T1000 (cell line): Measurements from ENCODE around the gene TMEM26.

Experiments used
- DNase-seq: peaks from one replicate; lab custom pipeline; 2025; ENCODE audit warnings: mixed read lengths; lab: John Stamatoyannopoulos, UW

The TMEM26 gene

DNA sequence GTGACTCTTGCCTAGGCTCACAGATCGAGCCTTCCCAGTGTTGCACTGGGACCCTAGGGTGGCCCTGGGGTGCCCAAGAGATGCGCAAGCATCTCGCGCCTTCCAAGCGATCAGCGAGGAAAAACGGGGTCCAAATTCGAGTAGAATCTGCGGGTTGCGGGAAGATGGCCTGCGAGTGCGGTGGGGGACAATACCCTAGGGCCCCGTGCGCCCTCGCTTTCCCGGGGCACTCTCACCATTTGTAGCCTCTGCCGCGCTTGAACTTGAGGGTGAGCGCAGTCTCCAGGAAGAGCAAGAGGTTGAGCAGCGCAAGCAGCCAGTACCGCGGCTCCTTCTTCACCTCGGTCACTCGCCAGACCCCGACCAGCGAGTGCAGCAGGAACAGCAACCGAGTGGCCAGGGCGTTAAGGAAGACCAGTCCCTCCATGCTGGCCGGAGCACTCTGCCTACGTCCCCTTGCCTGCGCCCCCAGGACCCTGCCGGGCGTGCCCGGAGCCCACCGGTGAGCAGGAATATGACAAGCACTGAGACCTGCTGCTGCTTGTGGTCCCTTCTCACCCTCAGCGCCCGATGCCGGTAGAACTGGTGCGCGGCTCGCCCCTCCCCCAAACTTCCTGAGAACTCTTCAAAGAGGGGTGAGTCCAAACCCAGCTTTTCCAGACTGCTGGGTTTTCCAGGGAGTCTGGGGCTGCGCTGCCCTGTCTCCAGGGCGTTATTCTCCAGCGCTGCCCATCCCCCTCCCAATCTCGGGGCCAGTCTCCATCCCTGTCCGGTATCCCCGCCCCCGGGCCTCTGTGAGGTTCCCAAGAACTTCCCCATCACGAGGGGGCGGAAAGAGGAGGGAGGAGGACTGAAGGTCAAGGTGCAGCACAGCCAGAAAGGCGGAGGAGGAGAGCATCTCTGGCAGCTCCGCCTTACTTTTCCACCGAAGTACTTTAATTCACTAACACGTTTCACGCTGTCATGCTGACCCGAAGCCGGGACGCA, at the start of gene TMEM26:
TMEM26 (minus strand) TSS at position 727 of the 987 bp plus-strand sequence; CDS start at position 427, 300 bp downstream.
- no peak for DNase-seq

DNA sequence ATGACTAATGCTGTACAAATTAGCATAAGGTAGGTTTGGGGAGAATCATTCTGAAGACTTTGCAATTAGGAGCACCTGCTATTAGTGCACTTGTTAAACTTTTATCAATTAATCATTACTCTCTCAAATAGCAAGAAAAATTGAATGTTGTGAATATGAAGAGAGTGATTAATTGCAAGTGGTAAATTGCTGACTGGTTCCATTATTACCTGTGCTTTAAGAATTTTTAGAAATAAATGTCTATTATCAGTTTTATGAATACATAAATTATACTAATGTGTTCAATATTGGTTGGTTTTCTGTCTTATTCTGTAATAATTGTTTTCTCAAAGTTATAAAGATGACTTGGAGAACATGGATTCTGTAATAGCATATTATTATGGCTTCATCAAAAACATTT, 47.3 kb upstream of the TMEM26 start:
- no peak for DNase-seq

DNA sequence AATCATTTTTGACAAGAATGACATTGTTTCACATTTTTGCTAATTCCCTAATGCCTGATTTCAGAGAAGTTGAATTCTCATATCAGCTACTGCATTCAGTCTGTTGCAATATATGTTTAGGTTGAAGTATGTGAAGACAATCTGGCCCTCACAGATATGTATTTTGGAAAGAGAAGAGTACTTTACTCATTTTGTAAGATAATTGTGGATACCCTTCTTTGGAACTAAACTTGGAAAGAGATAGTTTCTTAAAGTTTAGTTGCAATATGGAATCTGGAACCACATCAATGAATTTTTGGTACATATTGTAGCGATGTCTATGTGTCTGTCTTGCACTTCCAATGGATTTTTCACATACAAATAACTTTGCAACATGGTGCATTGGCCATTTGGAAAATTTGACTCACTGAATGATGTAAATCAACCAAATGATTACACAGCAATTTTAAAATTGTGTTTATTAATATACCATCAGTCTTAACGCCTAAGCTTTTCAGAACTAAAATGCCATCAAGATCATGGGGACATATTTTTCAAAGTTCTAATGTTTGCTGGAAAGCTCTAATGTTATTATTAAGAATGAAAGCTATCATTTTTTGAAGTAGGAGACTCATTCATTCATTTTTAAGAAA, 39.3 kb upstream of the TMEM26 start:
- no peak for DNase-seq

DNA sequence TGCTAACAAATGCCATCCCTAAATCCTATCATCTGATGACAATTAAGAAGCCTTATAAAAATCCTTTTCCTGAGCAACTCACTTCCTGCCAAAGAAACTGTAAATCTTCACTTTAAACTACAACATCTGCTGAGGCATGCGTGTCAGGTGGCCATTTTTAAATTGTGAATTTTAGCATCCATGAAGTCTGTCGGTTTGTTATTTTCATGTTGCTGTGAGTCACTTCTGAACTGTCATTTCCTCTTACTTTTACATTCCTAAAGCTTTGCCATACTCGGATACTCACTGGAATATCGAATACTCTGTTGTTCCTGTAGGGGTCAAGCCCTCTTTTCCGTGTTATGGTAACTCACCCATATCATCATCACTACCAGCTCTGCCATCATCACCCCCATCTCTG, 34.3 kb upstream of the TMEM26 start:
- DNase-seq, result no peak

DNA sequence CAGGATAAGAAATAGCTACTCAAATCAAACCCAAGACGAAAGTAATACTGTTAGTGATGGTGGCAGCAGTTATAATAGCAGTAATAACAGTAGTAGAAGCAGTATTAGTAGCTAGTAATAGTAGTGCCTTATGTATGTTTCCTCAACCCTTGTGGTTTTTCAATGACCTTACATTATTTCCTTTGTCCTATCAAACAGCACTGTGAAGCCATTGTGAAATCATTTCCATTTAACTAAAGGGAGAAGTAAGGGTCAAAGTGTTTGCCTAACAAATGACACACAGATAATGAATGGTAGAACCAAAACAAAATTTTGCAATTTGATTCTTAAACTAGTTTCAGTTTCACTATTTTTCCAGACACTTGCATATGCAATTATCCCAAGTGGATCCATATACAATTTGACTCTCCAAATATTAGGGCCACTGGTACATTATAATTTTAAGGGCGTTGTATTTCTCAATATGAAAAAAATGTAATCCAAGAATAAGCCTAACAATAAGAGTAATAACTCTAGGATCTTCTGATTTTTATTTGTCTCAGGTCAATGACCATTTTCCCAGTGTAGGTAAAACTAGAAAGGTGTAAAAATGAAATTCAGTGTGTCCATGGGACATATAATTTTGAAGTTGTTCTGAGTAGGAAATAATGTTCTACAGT, 33.7 kb upstream of the TMEM26 start:
- no peak for DNase-seq

DNA sequence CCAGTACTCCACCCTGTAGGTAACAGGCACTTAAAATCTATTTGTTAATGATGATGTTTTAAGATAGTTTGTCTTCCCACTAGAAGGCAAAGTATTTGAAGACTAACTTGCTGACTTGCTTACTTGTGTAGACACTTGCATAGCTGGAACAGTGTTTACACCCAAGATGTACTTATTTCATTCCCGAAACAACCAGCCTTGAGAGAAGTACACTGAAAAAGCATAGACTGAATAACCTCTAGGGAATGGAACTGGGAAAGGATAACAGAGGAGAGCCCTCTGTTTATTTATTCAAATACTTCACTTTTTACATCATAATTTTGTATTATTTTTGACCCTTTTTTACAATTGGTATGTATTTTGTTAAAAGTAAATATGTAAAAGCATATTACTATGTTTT, 33.1 kb upstream of the TMEM26 start:
- DNase-seq, result no peak

DNA sequence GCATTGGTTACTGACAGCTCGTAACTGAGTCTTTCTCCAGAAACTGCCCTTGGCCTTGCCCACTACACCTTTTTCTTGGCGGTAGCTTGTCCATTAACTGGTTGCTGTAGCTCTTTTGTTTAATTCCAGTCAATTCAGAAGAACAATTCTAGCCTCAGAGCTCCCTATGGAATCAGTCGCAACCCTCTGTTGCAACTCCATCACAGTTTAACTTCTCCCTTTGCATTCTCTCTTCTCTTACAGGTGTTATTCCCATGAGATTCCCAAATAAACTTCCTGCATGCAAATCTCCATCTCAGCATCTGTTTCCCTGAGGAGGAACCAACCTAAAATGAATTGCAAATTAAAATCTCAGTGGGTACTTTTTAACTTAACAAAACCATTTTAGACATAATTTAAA, 28.4 kb upstream of the TMEM26 start:
- no peak for DNase-seq

DNA sequence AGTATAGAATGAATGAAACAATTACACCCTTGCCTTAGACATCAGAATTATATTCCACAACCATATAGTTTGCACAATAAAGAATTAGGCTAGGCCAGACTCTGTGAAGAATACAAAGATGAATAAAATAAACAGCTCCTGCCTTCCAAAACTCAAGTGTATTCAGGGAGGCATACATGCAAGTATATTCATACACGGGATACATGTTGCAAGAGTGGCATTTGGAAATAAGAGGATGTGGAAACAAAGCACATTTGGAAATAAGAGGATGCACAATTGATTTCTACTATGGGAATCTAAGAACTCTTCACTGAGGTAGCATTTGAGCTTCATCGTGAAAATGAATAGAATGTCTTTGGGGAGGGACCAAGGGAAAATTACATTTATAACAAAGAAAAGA, 27.0 kb upstream of the TMEM26 start:
- DNase-seq, result no peak

DNA sequence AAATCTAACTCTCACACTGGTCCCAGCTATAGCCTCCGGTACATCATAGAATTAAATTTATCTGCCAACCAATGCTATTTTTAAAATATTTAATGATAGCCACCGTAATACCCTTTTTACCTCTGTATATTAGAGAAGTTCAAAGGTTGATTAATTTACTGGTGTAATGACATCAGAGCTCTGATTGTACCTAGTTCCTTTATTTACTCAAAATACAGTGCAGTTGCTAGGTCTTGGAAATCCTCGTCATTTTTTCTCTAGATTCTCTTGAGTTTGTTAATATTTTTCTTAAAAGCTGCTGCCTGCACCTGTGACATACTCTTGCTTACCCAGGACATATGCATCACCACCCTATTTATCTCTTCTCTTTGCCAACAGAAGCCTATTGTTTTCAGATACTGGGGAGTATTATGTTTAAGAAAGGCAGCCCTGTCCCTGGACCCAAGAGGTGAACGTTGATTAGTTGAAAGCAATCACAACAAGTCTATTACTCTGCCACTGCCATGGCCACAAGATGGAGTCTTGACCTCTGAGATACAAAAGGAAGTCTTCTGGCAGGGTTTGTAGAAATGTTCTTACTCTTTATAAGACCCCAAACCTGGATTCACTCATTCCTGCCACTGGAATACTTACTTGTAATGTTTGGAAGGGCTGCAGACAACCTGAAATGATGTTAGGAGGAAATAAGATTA, 25.6 kb upstream of the TMEM26 start:
- no peak for DNase-seq

DNA sequence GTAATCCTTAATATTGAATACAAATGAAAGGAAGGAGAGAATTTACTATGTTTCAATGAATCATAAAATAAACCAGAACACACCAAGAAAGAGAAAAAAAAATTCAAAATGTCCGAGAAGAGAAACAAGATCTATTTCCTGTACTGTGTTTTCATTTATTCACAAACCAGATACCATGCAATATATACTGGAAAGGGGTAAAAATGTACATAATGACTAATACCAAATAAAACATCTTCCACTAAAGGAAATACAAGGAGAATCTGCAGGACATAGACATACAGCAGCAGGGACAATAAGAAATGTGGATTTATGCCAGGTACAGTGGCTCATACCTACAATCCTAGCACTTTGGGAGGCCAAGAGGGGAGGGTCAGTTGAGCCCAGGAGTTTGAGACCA, 24.3 kb upstream of the TMEM26 start:
- DNase-seq, result no peak

DNA sequence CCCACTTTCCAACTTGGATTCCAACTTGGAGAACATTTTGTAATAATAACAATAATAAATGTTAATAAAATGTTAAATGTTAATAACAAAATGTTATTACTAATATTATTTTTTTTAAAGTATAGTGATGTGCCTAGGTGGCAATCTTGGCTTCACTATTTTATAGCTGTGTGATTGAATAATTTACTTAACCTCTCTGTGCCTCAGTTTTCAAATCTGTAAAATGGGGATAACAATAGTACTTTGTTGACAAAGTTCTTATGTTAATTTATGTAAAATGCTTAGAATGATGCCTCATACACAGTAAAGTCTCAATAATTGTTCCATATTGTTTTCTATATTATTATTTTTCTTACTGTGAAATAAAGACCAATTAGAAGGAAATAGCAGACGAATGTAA, 23.3 kb upstream of the TMEM26 start:
- no peak for DNase-seq

DNA sequence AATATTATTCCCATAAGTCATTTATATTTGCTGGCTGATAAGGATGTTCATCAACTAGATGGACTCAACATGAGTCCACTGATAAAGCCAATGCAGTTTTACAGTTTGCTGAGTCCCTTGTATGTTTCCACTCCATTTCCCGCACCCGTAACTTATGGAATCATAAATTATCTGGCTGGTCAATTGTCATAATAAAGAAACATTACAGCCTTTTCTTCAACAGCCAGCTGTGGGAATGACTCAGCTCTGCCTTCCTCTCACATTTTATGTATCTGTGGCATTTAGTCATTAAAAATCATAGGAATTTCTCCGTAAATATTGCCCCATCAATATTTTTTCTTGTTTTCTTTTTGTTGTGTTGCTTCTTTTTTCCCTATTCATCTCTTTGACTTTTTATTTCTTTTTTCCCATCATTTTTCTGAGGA, 22.3 kb upstream of the TMEM26 start:
- no peak for DNase-seq

DNA sequence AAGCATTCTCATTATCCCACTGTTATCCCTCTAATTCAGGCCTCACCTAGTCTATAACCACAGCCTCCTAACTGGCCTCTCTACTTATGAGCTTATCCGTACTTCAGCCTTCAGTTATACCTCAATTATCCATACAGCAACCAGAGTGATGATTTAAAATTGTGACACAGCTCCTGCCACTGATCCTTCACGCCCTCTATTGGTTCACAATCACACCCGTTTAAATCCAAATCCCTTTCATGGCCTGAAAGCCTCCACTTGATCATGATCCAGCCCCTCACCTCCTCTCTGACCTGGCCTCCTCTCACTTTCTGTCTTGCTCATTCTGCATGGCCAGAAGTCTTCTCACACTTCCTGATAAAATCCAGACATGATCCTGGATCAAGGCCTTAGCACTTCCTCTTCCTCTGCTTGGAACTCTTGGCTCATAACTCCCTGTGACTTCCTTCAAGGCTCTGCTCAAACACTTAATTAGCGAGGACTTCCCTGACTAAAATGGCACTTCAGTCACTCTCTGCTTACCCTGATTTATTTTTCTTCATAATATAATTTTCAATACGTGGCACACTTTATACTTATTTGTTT, 19.0 kb upstream of the TMEM26 start:
- DNase-seq, result no peak

DNA sequence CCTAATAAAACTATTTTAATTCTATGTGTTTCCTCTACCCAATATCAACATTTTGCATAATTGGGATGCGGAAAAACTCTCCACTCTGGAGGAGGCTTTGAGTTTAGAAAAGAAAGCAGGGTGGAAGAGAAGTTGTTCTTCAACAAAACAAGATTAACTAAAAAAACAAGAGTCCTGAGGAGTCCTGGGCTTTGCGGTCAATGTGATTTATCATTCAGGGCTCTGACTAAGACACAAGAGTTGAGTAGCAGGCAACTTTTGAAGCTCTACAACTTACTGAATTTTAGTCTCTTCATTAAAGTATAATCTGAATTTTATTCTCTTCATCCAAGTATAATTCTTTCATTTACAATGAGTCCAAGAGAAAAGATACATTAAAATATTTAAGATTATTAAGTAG, 18.3 kb upstream of the TMEM26 start:
- DNase-seq, result no peak

DNA sequence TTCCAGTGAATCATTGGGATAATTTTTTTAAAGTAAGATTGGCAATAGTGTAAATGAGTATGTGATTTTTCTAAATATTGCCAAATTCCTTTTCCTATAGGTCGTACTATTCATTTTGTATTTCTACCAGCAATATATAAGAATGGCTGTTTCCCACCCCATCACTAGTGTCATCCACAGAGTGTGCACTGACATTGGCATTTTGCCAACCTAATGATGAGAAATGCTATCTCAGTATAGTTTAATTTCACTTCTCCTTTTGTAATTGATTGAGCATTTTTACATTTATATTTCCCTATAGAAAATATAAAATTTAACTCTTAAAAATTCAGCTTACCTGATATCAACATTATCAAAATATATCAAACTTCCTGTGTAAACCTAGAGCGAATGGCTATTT, 17.6 kb upstream of the TMEM26 start:
- no peak for DNase-seq

DNA sequence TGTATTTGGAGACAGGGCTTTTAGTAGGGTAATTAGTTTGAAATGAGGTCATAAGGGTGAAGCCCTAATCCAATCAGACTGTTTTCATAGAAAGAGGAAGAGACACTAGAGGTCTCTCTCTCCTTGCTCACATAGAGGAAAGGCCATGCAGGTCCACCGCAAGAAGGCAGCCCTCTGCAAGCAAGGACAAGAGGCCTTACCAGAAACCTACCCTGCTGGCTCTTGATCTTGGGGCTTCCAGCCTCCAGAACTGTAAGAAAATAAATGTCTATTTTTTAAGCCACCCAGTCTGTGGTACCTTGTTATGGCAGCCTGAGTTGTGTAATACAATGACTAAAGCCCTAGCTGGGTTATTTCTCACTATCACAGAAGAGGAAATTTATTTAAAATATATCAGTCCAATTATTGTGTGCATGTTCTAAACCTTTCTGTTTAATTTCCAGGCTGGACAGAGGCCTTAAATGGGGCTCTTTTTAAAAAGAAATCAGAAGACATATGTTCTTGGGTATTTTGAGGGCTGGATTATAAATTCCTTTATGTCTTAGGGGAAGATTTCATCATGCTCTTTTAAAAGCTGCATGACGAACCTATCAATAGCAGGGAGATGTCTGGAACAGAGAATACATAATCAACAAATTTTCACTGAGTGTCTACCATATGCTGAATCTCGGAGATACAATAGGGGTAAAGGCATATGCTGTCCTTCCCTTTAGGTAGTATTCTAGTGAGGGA, 12.9 kb upstream of the TMEM26 start:
- DNase-seq, result no peak

DNA sequence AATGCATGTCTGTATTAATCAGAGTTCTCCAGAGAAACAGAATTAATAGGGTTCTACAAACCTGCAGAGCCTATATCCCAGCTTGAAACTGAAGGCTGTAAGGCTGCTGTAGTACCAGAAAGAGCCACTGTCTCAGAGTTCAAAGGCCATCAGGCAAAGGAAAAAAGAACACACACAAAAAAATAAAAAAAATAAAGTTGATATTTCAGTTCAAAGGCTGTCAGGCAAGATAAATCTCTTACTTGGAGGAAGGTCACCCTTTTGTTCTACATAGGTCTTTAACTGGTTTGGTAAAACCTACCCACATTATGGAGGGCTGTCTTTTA, 12.0 kb upstream of the TMEM26 start:
- DNase-seq, result no peak

DNA sequence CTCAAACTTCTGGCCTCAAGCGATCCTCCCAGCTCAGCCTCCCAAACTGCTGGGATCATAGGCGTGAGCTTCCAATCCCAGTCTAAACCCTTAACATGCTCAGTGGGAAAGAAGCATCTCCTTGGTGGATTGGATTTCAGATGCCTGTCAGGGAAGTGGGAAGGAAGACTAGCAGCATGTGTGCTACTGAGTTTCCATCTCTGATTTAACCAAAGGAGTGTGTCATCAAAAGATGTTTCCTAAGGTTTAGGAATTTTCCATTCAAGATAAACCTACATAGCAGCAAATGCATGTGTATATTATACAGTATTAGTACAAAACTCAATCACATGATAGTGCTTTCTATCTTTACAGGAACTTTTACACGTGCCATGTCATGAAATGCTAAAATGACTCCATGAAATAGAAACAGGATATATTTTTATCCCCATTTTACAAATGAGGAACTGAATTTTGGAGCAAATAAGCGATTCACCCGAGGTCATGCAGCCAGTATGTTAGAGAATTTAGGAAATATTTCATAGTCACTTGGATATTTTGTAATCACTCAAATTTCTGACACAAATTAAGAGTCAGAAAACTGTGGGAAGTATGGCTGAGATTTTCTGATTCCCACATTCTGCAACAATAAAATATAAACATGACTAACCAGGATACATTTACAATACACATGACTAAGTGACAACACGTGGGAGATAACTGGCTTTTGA, 11.4 kb upstream of the TMEM26 start:
- DNase-seq, result no peak

DNA sequence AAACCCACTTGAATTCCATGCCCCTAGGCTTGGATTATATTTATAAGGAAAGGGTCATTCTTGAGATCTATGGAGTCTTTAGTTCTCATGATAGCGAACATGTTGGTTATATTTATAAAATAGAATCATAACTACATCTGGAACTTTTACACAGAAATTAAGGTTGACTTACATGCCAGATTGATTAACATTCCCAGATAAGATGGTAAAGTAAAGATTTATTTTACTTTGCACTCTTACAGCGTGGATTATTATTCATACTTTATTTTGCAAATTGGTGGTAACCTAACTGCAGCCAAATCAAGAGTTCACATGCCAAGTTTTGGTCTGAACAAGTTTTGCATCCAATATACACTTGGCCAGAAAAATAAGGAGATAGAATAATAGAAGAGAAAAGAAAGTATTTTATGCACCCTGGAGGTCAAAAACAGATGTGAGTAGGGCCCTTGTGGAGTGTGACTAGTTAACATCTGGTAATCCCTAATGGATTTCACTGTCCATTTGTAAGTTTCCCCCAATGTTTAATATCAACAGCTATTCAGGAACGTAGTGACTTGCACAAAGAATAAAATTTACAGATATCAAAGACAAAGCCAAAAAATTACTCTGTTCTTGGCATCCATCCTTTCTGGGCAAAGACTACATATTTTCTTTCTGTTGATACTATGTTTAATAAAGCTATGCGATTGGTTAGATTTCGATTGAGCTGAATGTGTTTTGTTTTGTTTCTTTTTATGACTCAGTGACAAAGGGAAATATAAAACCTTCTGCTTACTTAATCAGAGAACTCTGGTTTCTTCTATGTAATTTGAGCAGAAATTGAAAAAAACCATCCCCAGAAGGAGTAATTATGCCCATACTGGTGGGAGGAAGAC, 10.1 kb upstream of the TMEM26 start:
- DNase-seq, result no peak

DNA sequence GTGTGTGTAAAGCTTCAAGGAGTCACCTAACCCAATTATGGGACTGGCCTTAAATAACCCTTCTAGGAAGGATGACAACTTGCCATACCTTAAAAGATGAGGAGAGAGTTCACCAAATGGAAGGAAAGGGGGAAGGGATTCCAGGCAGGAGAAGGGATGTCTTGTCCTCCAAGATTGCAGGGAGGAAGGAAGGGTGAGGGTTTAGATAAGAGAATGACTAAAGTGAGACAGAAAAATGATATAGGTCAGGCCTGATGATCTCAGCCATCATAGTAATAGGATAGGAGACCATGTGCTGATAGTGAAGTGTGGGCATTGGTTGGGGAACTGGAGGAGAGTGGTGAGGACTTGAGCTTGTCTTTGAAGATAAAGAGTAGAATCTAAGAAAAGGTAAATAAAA, 7.7 kb upstream of the TMEM26 start:
- DNase-seq, result no peak
